Measurements from ENCODE around the gene TTBK1. TPM values are rescaled to one million over a fixed set of nuclear protein-coding genes. Genes with fewer than 3 reads are reported as not detected.

The TTBK1 gene
- total RNA-seq, 2 donors from 2014 or later, result 0.48 to 1.0 TPM

- DNase-seq, result peak; percentile 61
- peaks cover 12% of the 10 kb centered on the region for H3K27me3 ChIP-seq
- intact Hi-C loops (cut with DNase I), result no loop called here
These were observed 7.7 kb downstream of the TTBK1 start for GRCh38 chr6:43250992-43251373.

GRCh38 chr6:43253401-43253800 is 10.1 kb downstream of the TTBK1 start:
- H3K4me1 ChIP-seq, result no peaks in the 10 kb centered on the region

More at GRCh38 chr6:43250992-43251373, 7.7 kb downstream of the TTBK1 start:
- Histone ChIP-seq H3K4me3 (no peak overlapping the region), H3K4me1 (peaks cover 3% of the 10 kb centered on the region), H3K9ac (ENCODE audit: low read depth in 2 of 2, low read length in 2 of 2) (no peak overlapping the region), H3K27ac (no peak overlapping the region), H3K9me3 (no peaks in the 10 kb centered on the region), H3K36me3 (no peaks in the 10 kb centered on the region)
- TF ChIP-seq CTCF (IDR thresholded peaks at IDR 0.05), result no peak

GRCh38 chr6:43254138-43254817 is 11.0 kb downstream of the TTBK1 start:
- H3K9me3 ChIP-seq, result no peaks in the 10 kb centered on the region
- H3K4me1 ChIP-seq, result no peaks in the 10 kb centered on the region
- no peak for DNase-seq
- peaks cover 7% of the 10 kb centered on the region for H3K27me3 ChIP-seq
- H3K27ac ChIP-seq, result no peak overlapping the region
- H3K9ac ChIP-seq (ENCODE audit: low read depth in 2 of 2, low read length in 2 of 2), result no peak overlapping the region
- intact Hi-C loops (cut with DNase I), result no loop called here
- H3K4me3 ChIP-seq, result no peak overlapping the region
- no peaks in the 10 kb centered on the region for H3K36me3 ChIP-seq
- TF ChIP-seq CTCF (IDR thresholded peaks at IDR 0.05), result no peak

More at GRCh38 chr6:43253401-43253800, 10.1 kb downstream of the TTBK1 start:
- intact Hi-C loops (cut with DNase I), result no loop called here
- no peak overlapping the region for H3K4me3 ChIP-seq
- no peak overlapping the region for H3K9ac ChIP-seq (ENCODE audit: low read depth in 2 of 2, low read length in 2 of 2)
- no peaks in the 10 kb centered on the region for H3K36me3 ChIP-seq
- H3K9me3 ChIP-seq, result no peaks in the 10 kb centered on the region
- H3K27ac ChIP-seq, result no peak overlapping the region
- TF ChIP-seq CTCF (IDR thresholded peaks at IDR 0.05), result no peak
- no peak for DNase-seq
- peaks cover 7% of the 10 kb centered on the region for H3K27me3 ChIP-seq

GRCh38 chr6:43254846-43255245 is 11.6 kb downstream of the TTBK1 start:
- DNase-seq, result no peak

GRCh38 chr6:43255408-43256054 is 12.2 kb downstream of the TTBK1 start:
- no peak for DNase-seq
- H3K9me3 ChIP-seq, result no peaks in the 10 kb centered on the region

More at GRCh38 chr6:43254846-43255245, 11.6 kb downstream of the TTBK1 start:
- TF ChIP-seq CTCF (IDR thresholded peaks at IDR 0.05), result no peak
- H3K27ac ChIP-seq, result no peak overlapping the region
- H3K9me3 ChIP-seq, result no peaks in the 10 kb centered on the region
- no peaks in the 10 kb centered on the region for H3K36me3 ChIP-seq
- no peak overlapping the region for H3K4me3 ChIP-seq
- no peaks in the 10 kb centered on the region for H3K4me1 ChIP-seq
- no peak overlapping the region for H3K9ac ChIP-seq (ENCODE audit: low read depth in 2 of 2, low read length in 2 of 2)
- intact Hi-C loops (cut with DNase I), result no loop called here
- H3K27me3 ChIP-seq, result peaks cover 7% of the 10 kb centered on the region

More at GRCh38 chr6:43255408-43256054, 12.2 kb downstream of the TTBK1 start:
- Histone ChIP-seq H3K27ac (no peak overlapping the region), H3K27me3 (peaks cover 7% of the 10 kb centered on the region), H3K9ac (ENCODE audit: low read depth in 2 of 2, low read length in 2 of 2) (no peak overlapping the region), H3K4me1 (no peaks in the 10 kb centered on the region), H3K36me3 (no peaks in the 10 kb centered on the region), H3K4me3 (no peak overlapping the region)
- intact Hi-C loops (cut with DNase I), result no loop called here
- no peak for TF ChIP-seq CTCF (IDR thresholded peaks at IDR 0.05)

Data from colonic mucosa (tissue), 4 donors.